Stomach (tissue), 4 donors: ENCODE measurements around the gene ZFR2.

Experiments
- CTCF ChIP-seq, 7 experiments: fragments of 450-650 bp in 4 of 7; fragments of 200-600 bp in 3 of 7; sonication (generic) in 3 of 7; IDR thresholded peaks; one replicate each; pipeline ENCODE4 v1.5.1; 2016 to 2019; ENCODE audit warnings: antibody characterized with exemption in 7 of 7, control low read depth in 2 of 7, mild to moderate bottlenecking in 1 of 7
- EP300 ChIP-seq: sonication (generic); formaldehyde crosslinking; IDR thresholded peaks from one replicate; pipeline ENCODE4 v1.6.1; 2017; ENCODE audit warnings: antibody characterized with exemption
- POLR2A ChIP-seq, 4 donors: fragments of 450-650 bp; IDR thresholded peaks; one replicate each; pipeline ENCODE4 v1.6.1; 2016; ENCODE audit warnings: antibody characterized with exemption in 4 of 4, control low read depth in 2 of 4, mild to moderate bottlenecking in 1 of 4, moderate library complexity in 1 of 4
- POLR2AphosphoS5 ChIP-seq, 3 donors: sonication (generic); formaldehyde crosslinking; IDR thresholded peaks; one replicate each; pipeline ENCODE4 v1.6.1; 2016; ENCODE audit warnings: antibody characterized with exemption in 3 of 3

DNA sequence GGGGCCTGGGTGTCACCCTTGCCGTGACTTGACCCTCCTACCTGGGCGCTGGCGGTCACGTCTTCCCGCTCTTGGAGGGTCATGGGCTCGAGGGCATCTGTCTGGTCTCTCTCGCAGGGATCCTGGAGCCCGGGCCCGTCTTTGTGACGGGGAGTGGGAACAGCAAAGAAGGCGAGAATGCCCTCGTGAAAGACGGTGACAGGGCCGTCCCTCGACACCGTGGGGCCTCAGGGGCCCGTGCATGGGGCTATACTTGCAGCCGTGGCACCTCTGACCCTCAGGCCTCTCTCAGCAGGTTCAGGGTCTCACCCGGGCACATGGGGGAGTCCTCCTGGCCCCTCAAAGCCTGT, 61.7 kb downstream of the ZFR2 start:
- TF ChIP-seq POLR2A (IDR thresholded peaks at IDR 0.05): no peak
- TF ChIP-seq CTCF (IDR thresholded peaks at IDR 0.05): no peak
- TF ChIP-seq POLR2AphosphoS5 (IDR thresholded peaks at IDR 0.05): no peak
- no peak for TF ChIP-seq EP300
